HepG2 (cell line): Measurements from ENCODE around the gene COPS8. TPM values are rescaled to one million over a fixed set of nuclear protein-coding genes. Genes with fewer than 3 reads are reported as not detected.

Source experiments
- ATAC-seq: fragments of 200-7000 bp; cut with Tn5 transposase; 3 replicates; pipeline ENCODE4 v1.9.1; 2020; ENCODE audit warnings: mild to moderate bottlenecking, moderate library complexity
- BruUV-seq: library from RNA; stranded (reverse); fragments of 400-500 nt; replicated peaks from 2 replicates; lab custom pipeline; 2021; lab: Mats Ljungman, UMichigan
- CTCF ChIA-PET: fragments of 300-600 bp; formaldehyde crosslinking; extraction: SDS; loops from one replicate; lab custom pipeline; 2021; ENCODE audit warnings: low total read pairs, inconsistent platforms, low intra/inter-chr PET ratio; lab: Yijun Ruan, JAX
- POLR2A ChIA-PET: fragments of 350-600 bp; sonication (Branson Sonifier 250); formaldehyde crosslinking; loops from one replicate; lab custom pipeline; 2020; ENCODE audit warnings: antibody characterized with exemption, inconsistent platforms; lab: Yijun Ruan, JAX
- DNase-seq: peaks from one replicate; pipeline ENCODE4 v3.0.0-alpha.2; 2015; ENCODE audit warnings: low spot score
- FAIRE-seq: peaks from 3 replicates; lab custom pipeline; 2011; peaks lifted over from hg19 to GRCh38; lab: Jason Lieb, UNC
- H2AFZ ChIP-seq: one replicate; pipeline ENCODE4 v1.6.1; 2011; ENCODE audit warnings: low read length, inconsistent platforms
- H3K27ac ChIP-seq: fragments of 300-600 bp; 3 replicates; pipeline ENCODE4 v1.8.0; 2011; ENCODE audit warnings: mixed run types, mild to moderate bottlenecking, mixed read lengths, low read length, inconsistent platforms; ENCODE audit not compliant: insufficient read depth; ENCODE audit errors: extremely low read length
- H3K27me3 ChIP-seq, 2 experiments: fragments of 200-600 bp in 1 of 2; 2 replicates in 1 of 2; 3 replicates in 1 of 2; pipeline versions ENCODE4 v1.6.0 to v1.8.0; 2011; ENCODE audit warnings: low read length in 2 of 2, mild to moderate bottlenecking in 2 of 2, moderate library complexity in 2 of 2, inconsistent platforms in 1 of 2; ENCODE audit not compliant: insufficient read depth in 2 of 2, control insufficient read depth in 1 of 2
- H3K36me3 ChIP-seq, 2 experiments: fragments of 200-600 bp in 1 of 2; replicated peaks in 1 of 2; 2 replicates in 1 of 2; 3 replicates in 1 of 2; pipeline versions ENCODE4 v1.5.1 to v1.8.0; 2011; ENCODE audit warnings: low read length in 2 of 2, inconsistent platforms in 1 of 2; ENCODE audit not compliant: insufficient read depth in 2 of 2, control insufficient read depth in 1 of 2
- H3K4me1 ChIP-seq: 2 replicates; pipeline ENCODE4 v1.5.1; 2012; ENCODE audit warnings: low read length, inconsistent platforms; ENCODE audit not compliant: insufficient read depth
- H3K4me2 ChIP-seq: 2 replicates; pipeline ENCODE4 v1.6.0; 2011; ENCODE audit warnings: low read depth, low read length, inconsistent platforms
- H3K4me3 ChIP-seq, 3 experiments: fragments of 200-600 bp in 1 of 3; sonication (generic), shearing (Covaris generic) in 1 of 3; replicated peaks in 1 of 3; 2 replicates each; pipeline ENCODE4 v1.5.1; 2011 to 2016; ENCODE audit warnings: low read length in 3 of 3, inconsistent platforms in 2 of 3, low read depth in 2 of 3, mild to moderate bottlenecking in 2 of 3, control low read depth in 1 of 3, mixed read lengths in 1 of 3; ENCODE audit not compliant: insufficient read depth in 1 of 3
- H3K79me2 ChIP-seq: one replicate; pipeline ENCODE4 v1.6.1; 2011; ENCODE audit warnings: low read length, inconsistent platforms; ENCODE audit not compliant: insufficient read depth
- H3K9ac ChIP-seq: 2 replicates; pipeline ENCODE4 v1.6.0; 2011; ENCODE audit warnings: mild to moderate bottlenecking, low read depth, low read length, inconsistent platforms; ENCODE audit not compliant: insufficient read depth
- H3K9me3 ChIP-seq: 2 replicates; pipeline ENCODE4 v1.5.1; 2012; ENCODE audit warnings: mild to moderate bottlenecking, low read length
- H4K20me1 ChIP-seq: 2 replicates; pipeline ENCODE4 v1.6.0; 2011; ENCODE audit warnings: inconsistent platforms, mild to moderate bottlenecking, low read length, moderate library complexity; ENCODE audit not compliant: insufficient read depth
- CBX2 ChIP-seq, 2 experiments: fragments of 200-600 bp in 1 of 2; sonication (generic); formaldehyde crosslinking in 1 of 2; IDR thresholded peaks; 2 replicates each; pipeline versions ENCODE4 v1.7.0 to v1.8.1; 2018 to 2022; ENCODE audit warnings: low read depth in 2 of 2, low read length in 1 of 2, mild to moderate bottlenecking in 1 of 2, missing genetic modification reagents in 1 of 2
- EEA1 ChIP-seq: sonication (generic); formaldehyde crosslinking; IDR thresholded peaks from 2 replicates; pipeline ENCODE4 v1.5.1; 2020; ENCODE audit warnings: mild to moderate bottlenecking, missing genetic modification reagents, borderline replicate concordance
- HNF4A ChIP-seq: sonication (generic); formaldehyde crosslinking; IDR thresholded peaks from 2 replicates; pipeline ENCODE4 v1.4.0; 2020; ENCODE audit warnings: missing genetic modification reagents
- HNRNPUL1 ChIP-seq: fragments of 200-400 bp; formaldehyde crosslinking; IDR thresholded peaks from 2 replicates; pipeline ENCODE4 v1.6.1; 2017; ENCODE audit warnings: low read depth, mild to moderate bottlenecking, low read length, moderate library complexity
- HOXA7 ChIP-seq: sonication (generic); formaldehyde crosslinking; IDR thresholded peaks from 2 replicates; pipeline ENCODE4 v1.8.1; 2022; ENCODE audit warnings: mild to moderate bottlenecking, missing genetic modification reagents, moderate library complexity
- NR2F2 ChIP-seq: IDR thresholded peaks from 2 replicates; pipeline ENCODE4 v1.6.1; 2012; ENCODE audit warnings: low read depth, inconsistent platforms, borderline replicate concordance
- PAWR ChIP-seq: sonication (generic); formaldehyde crosslinking; IDR thresholded peaks from 2 replicates; pipeline ENCODE4 v1.4.0; 2020; ENCODE audit warnings: missing genetic modification reagents, mild to moderate bottlenecking, borderline replicate concordance
- SMAD1 ChIP-seq: sonication (generic); formaldehyde crosslinking; IDR thresholded peaks from 2 replicates; pipeline ENCODE4 v1.4.0; 2020; ENCODE audit warnings: missing genetic modification reagents, low read depth, mild to moderate bottlenecking, borderline replicate concordance
- ZMYM3 ChIP-seq: sonication (generic); formaldehyde crosslinking; IDR thresholded peaks from 2 replicates; pipeline ENCODE4 v1.5.1; 2020; ENCODE audit warnings: mild to moderate bottlenecking, missing genetic modification reagents
- ZNF160 ChIP-seq: sonication (generic); formaldehyde crosslinking; IDR thresholded peaks from 2 replicates; pipeline ENCODE4 v1.8.0; 2022; ENCODE audit warnings: mild to moderate bottlenecking, inconsistent platforms, missing genetic modification reagents
- WGBS: methylation state at CpG from one replicate; pipeline ENCODE4 v1.1.6; 2017; ENCODE audit warnings: low lambda C conversion rate; 5-methylcytosine and 5-hydroxymethylcytosine counted together
- in situ Hi-C: cut with HindIII; loops from 2 replicates; pipeline ENCODE4 v1.10.0; 2017; ENCODE audit warnings: low pct_unique_long_range_greater_than_20kb; ENCODE audit not compliant: extremely low pct_ligation_motif_present
- intact Hi-C: fragments of 100-400 bp; cut with micrococcal nuclease; formaldehyde crosslinking; loops from one replicate; pipeline ENCODE4 v1.10.0; 2022; ENCODE audit not compliant: unreplicated experiment
- polyA plus RNA-seq, 8 experiments: library from polyadenylated mRNA; depleted of rRNA in 3 of 8; stranded (reverse) in 7 of 8; unstranded in 1 of 8; fragments of >200 nt; fragmentation: Illumina TruSeq in 4 of 8; extraction: Trizol in 4 of 8; gene quantifications; 2 replicates each; pipeline versions ENCODE4 v1.2.1 to v1.2.3, GENCODE V29; 2011 to 2016; ENCODE audit warnings: low read depth in 4 of 8, missing spikeins in 1 of 8, mixed read lengths in 1 of 8; ENCODE audit not compliant: insufficient read depth in 1 of 8
- total RNA-seq, 5 experiments: library from RNA; depleted of rRNA; stranded (reverse); fragments of >200 nt; fragmentation: Illumina TruSeq; extraction: Trizol; gene quantifications; 2 replicates each; pipeline ENCODE4 v1.2.3, GENCODE V29; 2016; ENCODE audit warnings: low read depth in 1 of 5
- TF ChIP-seq, protein P1 (sequence below): sonication (generic); formaldehyde crosslinking; IDR thresholded peaks from 2 replicates; pipeline ENCODE4 v1.9.0; 2022; ENCODE audit warnings: low read depth, missing genetic modification reagents

Gene COPS8
- total and polyA plus RNA-seq, 2 of the 13 experiments (the other 11 are each of a cell fraction or from before 2014, with no cell fraction given): 86.3 to 96.6 TPM

DNA sequence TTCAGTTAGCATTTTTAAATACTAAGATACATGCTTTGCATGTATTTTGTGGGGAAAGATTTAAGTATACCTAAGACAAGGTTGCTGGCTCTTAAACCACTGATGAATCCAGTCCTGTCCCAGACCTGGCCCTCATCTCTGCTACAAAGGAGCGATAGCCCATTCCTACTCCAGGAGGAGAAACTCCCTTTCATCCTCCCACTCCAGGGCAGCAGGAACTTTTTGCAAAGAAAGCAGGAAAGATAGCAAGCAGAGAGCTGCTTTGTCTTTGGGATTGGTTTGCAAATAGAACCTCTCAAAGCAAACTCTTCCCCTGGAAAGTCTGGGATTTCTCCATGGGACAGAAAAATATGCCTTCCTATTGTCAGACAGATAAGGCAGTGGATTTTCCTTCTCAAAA lies 43.6 kb upstream of the COPS8 start:
- BruUV-seq: no TSS peak
- H3K4me1 ChIP-seq: no peaks in the 10 kb centered on the region
- CTCF ChIA-PET: no interaction called here
- WGBS: 27% methylated on average over 1 of the region's 1 CpG
- no peak overlapping the region for H3K9ac ChIP-seq
- H3K27me3 ChIP-seq: peaks cover 0 to 2% of the 10 kb centered on the region in 2 experiments; a peak in 3 of 5 replicates
- no peak overlapping the region for H3K27ac ChIP-seq
- H3K9me3 ChIP-seq: no peaks in the 10 kb centered on the region
- no peak overlapping the region for H3K4me3 ChIP-seq
- H3K4me2 ChIP-seq: no peak overlapping the region
- intact Hi-C loops: no loop called here
- no peak for DNase-seq
- no peak for ATAC-seq
- no peak for TF ChIP-seq HOXA7 (CRISPR knock-in tag)
- no peak for TF ChIP-seq SMAD1
- no peak for TF ChIP-seq PAWR (CRISPR knock-in tag)
- TF ChIP-seq, protein P1, sequence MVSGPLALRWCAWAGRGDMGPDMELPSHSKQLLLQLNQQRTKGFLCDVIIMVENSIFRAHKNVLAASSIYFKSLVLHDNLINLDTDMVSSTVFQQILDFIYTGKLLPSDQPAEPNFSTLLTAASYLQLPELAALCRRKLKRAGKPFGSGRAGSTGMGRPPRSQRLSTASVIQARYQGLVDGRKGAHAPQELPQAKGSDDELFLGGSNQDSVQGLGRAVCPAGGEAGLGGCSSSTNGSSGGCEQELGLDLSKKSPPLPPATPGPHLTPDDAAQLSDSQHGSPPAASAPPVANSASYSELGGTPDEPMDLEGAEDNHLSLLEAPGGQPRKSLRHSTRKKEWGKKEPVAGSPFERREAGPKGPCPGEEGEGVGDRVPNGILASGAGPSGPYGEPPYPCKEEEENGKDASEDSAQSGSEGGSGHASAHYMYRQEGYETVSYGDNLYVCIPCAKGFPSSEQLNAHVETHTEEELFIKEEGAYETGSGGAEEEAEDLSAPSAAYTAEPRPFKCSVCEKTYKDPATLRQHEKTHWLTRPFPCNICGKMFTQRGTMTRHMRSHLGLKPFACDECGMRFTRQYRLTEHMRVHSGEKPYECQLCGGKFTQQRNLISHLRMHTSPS (CRISPR knock-in tag): no peak
- no peak for TF ChIP-seq CBX2 (IDR thresholded peaks at IDR 0.05; ENCODE audit: low read depth, low read length)
- no peak for TF ChIP-seq CBX2 (CRISPR knock-in tag; IDR thresholded peaks at IDR 0.05; ENCODE audit: low read depth)
- no peak for TF ChIP-seq HNF4A (CRISPR knock-in tag)
- no peak for TF ChIP-seq ZNF160
- no peak for TF ChIP-seq EEA1 (CRISPR knock-in tag)
- no peak for TF ChIP-seq NR2F2
- no peak for TF ChIP-seq HNRNPUL1
- TF ChIP-seq ZMYM3 (CRISPR knock-in tag): no peak
- TF ChIP-seq, all 625 proteins: peak for 0
- FAIRE-seq: no peak
- POLR2A ChIA-PET: no interaction called here
- Histone ChIP-seq H3K79me2 (no peaks in the 10 kb centered on the region), H2AFZ (no peak overlapping the region), H4K20me1 (no peaks in the 10 kb centered on the region), H3K36me3 (no peaks in the 10 kb centered on the region)
- in situ Hi-C loops: no loop called here
